Neuronal stem cell (in vitro differentiated cells): ENCODE measurements around the gene ACTRT3.

ENCODE experiments used
- DNase-seq: peaks from one replicate; pipeline ENCODE4 v3.0.0-alpha.2; 2013; ENCODE audit warnings: low spot score
- H2AFZ ChIP-seq: one replicate; pipeline ENCODE4 v1.6.1; 2013; ENCODE audit warnings: mild to moderate bottlenecking, low read length, inconsistent platforms
- H2AK5ac ChIP-seq: 2 replicates; pipeline ENCODE4 v1.6.1; 2013; ENCODE audit warnings: low read depth, mild to moderate bottlenecking, inconsistent platforms, low read length, moderate library complexity, mixed read lengths
- H2BK120ac ChIP-seq: 2 replicates; pipeline ENCODE4 v1.6.1; 2013; ENCODE audit warnings: low read depth, mild to moderate bottlenecking, inconsistent platforms, low read length, moderate library complexity, mixed read lengths
- H2BK12ac ChIP-seq: one replicate; pipeline ENCODE4 v1.6.1; 2013; ENCODE audit warnings: low read length, inconsistent platforms
- H2BK15ac ChIP-seq: 2 replicates; pipeline ENCODE4 v1.6.1; 2013; ENCODE audit warnings: mild to moderate bottlenecking, low read length, inconsistent platforms, mixed read lengths
- H2BK5ac ChIP-seq: one replicate; pipeline ENCODE4 v1.6.1; 2013; ENCODE audit warnings: inconsistent platforms, mild to moderate bottlenecking, low read length, moderate library complexity
- H3K14ac ChIP-seq: one replicate; pipeline ENCODE4 v1.6.1; 2013; ENCODE audit warnings: low read length, inconsistent platforms
- H3K18ac ChIP-seq: 2 replicates; pipeline ENCODE4 v1.6.1; 2013; ENCODE audit warnings: low read length, inconsistent platforms
- H3K23ac ChIP-seq: 2 replicates; pipeline ENCODE4 v1.6.1; 2013; ENCODE audit warnings: low read depth, mild to moderate bottlenecking, mixed read lengths, low read length, inconsistent platforms; ENCODE audit not compliant: poor library complexity
- H3K27ac ChIP-seq: replicated peaks from 3 replicates; pipeline ENCODE4 v1.5.1; 2013; ENCODE audit warnings: low read length, inconsistent platforms
- H3K27me3 ChIP-seq, 3 experiments: 2 replicates each; pipeline ENCODE4 v1.6.1; 2013; ENCODE audit warnings: low read length in 3 of 3, mild to moderate bottlenecking in 2 of 3, inconsistent platforms in 1 of 3, low read depth in 1 of 3, mixed read lengths in 1 of 3, moderate library complexity in 1 of 3; ENCODE audit not compliant: control insufficient read depth in 3 of 3, insufficient read depth in 3 of 3
- H3K36me3 ChIP-seq, 2 donors: replicated peaks in 1 of 2; 2 replicates each; pipeline ENCODE4 v1.6.1; 2013; ENCODE audit warnings: low read length in 2 of 2; ENCODE audit not compliant: control insufficient read depth in 2 of 2, insufficient read depth in 2 of 2
- H3K4ac ChIP-seq: 2 replicates; pipeline ENCODE4 v1.6.1; 2013; ENCODE audit warnings: inconsistent platforms, mild to moderate bottlenecking, low read length, moderate library complexity
- H3K4me1 ChIP-seq, 2 donors: 1 replicate in 1 of 2; 2 replicates in 1 of 2; pipeline ENCODE4 v1.6.1; 2013; ENCODE audit warnings: low read length in 2 of 2, low read depth in 1 of 2; ENCODE audit not compliant: control insufficient read depth in 2 of 2, insufficient read depth in 1 of 2
- H3K4me2 ChIP-seq: one replicate; pipeline ENCODE4 v1.6.1; 2013; ENCODE audit warnings: mild to moderate bottlenecking, low read length, inconsistent platforms; ENCODE audit not compliant: insufficient read depth, poor library complexity, severe bottlenecking
- H3K4me3 ChIP-seq, 2 donors: 2 replicates each; pipeline ENCODE4 v1.5.1; 2013; ENCODE audit warnings: low read length in 2 of 2, mild to moderate bottlenecking in 2 of 2, inconsistent platforms in 1 of 2, moderate library complexity in 1 of 2
- H3K79me1 ChIP-seq: one replicate; pipeline ENCODE4 v1.6.1; 2013; ENCODE audit warnings: low read depth, mild to moderate bottlenecking, inconsistent platforms, low read length, moderate library complexity
- H3K9ac ChIP-seq: one replicate; pipeline ENCODE4 v1.6.1; 2013; ENCODE audit warnings: mild to moderate bottlenecking, low read depth, low read length, inconsistent platforms; ENCODE audit not compliant: poor library complexity
- H3K9me3 ChIP-seq, 2 donors: replicated peaks in 1 of 2; 2 replicates each; pipeline versions ENCODE3 to v1.6.1; 2013; ENCODE audit warnings: low read length in 2 of 2, mild to moderate bottlenecking in 2 of 2, inconsistent platforms in 1 of 2, low read depth in 1 of 2, mixed read lengths in 1 of 2, moderate library complexity in 1 of 2; ENCODE audit not compliant: control insufficient read depth in 2 of 2, insufficient read depth in 1 of 2
- H4K8ac ChIP-seq: one replicate; pipeline ENCODE4 v1.6.1; 2013; ENCODE audit warnings: low read depth, mild to moderate bottlenecking, inconsistent platforms, low read length, moderate library complexity
- H4K91ac ChIP-seq: one replicate; pipeline ENCODE4 v1.6.1; 2013; ENCODE audit warnings: low read length, low read depth, mild to moderate bottlenecking, inconsistent platforms; ENCODE audit not compliant: poor library complexity
- WGBS, 2 donors: extraction: QIAGEN DNeasy Blood & Tissue Kit; methylation state at CpG; one replicate each; pipeline ENCODE4 v1.1.7; 2013; ENCODE audit warnings: missing lambda C conversion rate in 2 of 2, mixed read lengths in 1 of 2; ENCODE audit not compliant: insufficient read length in 2 of 2, insufficient replicate concordance in 1 of 2; ENCODE audit errors: extremely low coverage in 2 of 2; 5-methylcytosine and 5-hydroxymethylcytosine counted together

The ACTRT3 gene

GRCh38 chr3:169750665-169751064, 18.7 kb downstream of the ACTRT3 start:
- Histone ChIP-seq H2BK5ac (no peak overlapping the region), H3K36me3 (no peaks in the 10 kb centered on the region), H2AK5ac (no peak overlapping the region), H2AFZ (no peak overlapping the region), H4K8ac (no peak overlapping the region), H3K79me1 (no peaks in the 10 kb centered on the region), H3K4ac (no peak overlapping the region), H3K4me2 (no peak overlapping the region), H3K27ac (no peak overlapping the region), H2BK120ac (no peak overlapping the region), H3K14ac (no peak overlapping the region), H3K4me3 (no peak overlapping the region), H3K27me3 (peaks cover 0 to 24% (median 0%) of the 10 kb centered on the region in 3 experiments), H3K9ac (no peak overlapping the region), H3K4me1 (no peaks in the 10 kb centered on the region), H2BK12ac (no peak overlapping the region), H3K18ac (no peak overlapping the region), H3K9me3 (no peaks in the 10 kb centered on the region), H2BK15ac (no peak overlapping the region), H3K23ac (no peak overlapping the region), H4K91ac (no peak overlapping the region)
- DNase-seq = no peak
- WGBS, 2 donors = no CpG with 5 or more reads among the region's 2 CpGs

GRCh38 chr3:169748670-169749069, 20.7 kb downstream of the ACTRT3 start:
- Histone ChIP-seq H3K36me3 (no peaks in the 10 kb centered on the region), H2BK5ac (no peak overlapping the region), H4K91ac (no peak overlapping the region), H4K8ac (no peak overlapping the region), H3K14ac (no peak overlapping the region), H3K27me3 (peaks cover 0 to 21% (median 0%) of the 10 kb centered on the region in 3 experiments), H2AFZ (no peak overlapping the region), H3K23ac (no peak overlapping the region), H3K27ac (no peak overlapping the region), H3K79me1 (no peaks in the 10 kb centered on the region), H3K4me1 (no peaks in the 10 kb centered on the region), H2BK120ac (no peak overlapping the region), H2BK15ac (no peak overlapping the region), H3K9ac (no peak overlapping the region), H2AK5ac (no peak overlapping the region), H2BK12ac (no peak overlapping the region), H3K4me2 (no peak overlapping the region), H3K18ac (no peak overlapping the region), H3K4ac (no peak overlapping the region), H3K9me3 (no peaks in the 10 kb centered on the region), H3K4me3 (no peak overlapping the region)
- DNase-seq = no peak
- no CpG with 5 or more reads among the region's 3 CpGs for WGBS, 2 donors

- Histone ChIP-seq H3K27ac (no peak overlapping the region), H2BK120ac (no peak overlapping the region), H3K4me2 (no peak overlapping the region), H3K36me3 (no peaks in the 10 kb centered on the region), H2BK12ac (peak overlapping the region; percentile 76), H3K79me1 (no peaks in the 10 kb centered on the region), H3K4me1 (no peaks in the 10 kb centered on the region), H2BK5ac (no peak overlapping the region), H3K4me3 (no peak overlapping the region), H3K23ac (no peak overlapping the region), H4K8ac (no peak overlapping the region), H3K14ac (no peak overlapping the region), H2AFZ (no peak overlapping the region), H4K91ac (no peak overlapping the region), H3K18ac (peak overlapping the region; percentile 63), H3K9me3 (no peaks in the 10 kb centered on the region), H2AK5ac (no peak overlapping the region), H3K27me3 (peaks cover 0 to 21% (median 0%) of the 10 kb centered on the region in 3 experiments), H2BK15ac (peak overlapping the region; percentile 61), H3K4ac (no peak overlapping the region), H3K9ac (peak overlapping the region; percentile 4)
- DNase-seq = no peak
- WGBS, 2 donors = no CpG with 5 or more reads among the region's 6 CpGs
Observed at GRCh38 chr3:169746924-169747323, 22.4 kb downstream of the ACTRT3 start.

GRCh38 chr3:169744366-169745054, 24.9 kb downstream of the ACTRT3 start:
- no peak overlapping the region for H3K9ac ChIP-seq
- H2AFZ ChIP-seq = no peak overlapping the region
- no peak overlapping the region for H3K23ac ChIP-seq
- no peak overlapping the region for H3K18ac ChIP-seq
- H3K4me3 ChIP-seq = no peak overlapping the region
- H4K8ac ChIP-seq = no peak overlapping the region
- H3K4me2 ChIP-seq = no peak overlapping the region
- no peaks in the 10 kb centered on the region for H3K4me1 ChIP-seq
- no peak overlapping the region for H2BK12ac ChIP-seq
- no peak overlapping the region for H2BK120ac ChIP-seq
- no peaks in the 10 kb centered on the region for H3K36me3 ChIP-seq
- no peak overlapping the region for H3K27ac ChIP-seq
- peaks cover 0 to 16% (median 0%) of the 10 kb centered on the region in 3 experiments for H3K27me3 ChIP-seq
- no peak overlapping the region for H2BK15ac ChIP-seq
- H2BK5ac ChIP-seq = no peak overlapping the region
- H2AK5ac ChIP-seq = no peak overlapping the region
- no peak overlapping the region for H4K91ac ChIP-seq
- peak; percentile 31 for DNase-seq
- no peak overlapping the region for H3K4ac ChIP-seq
- WGBS, 2 donors = no CpG with 5 or more reads among the region's 1 CpG
- no peak overlapping the region for H3K14ac ChIP-seq
- H3K9me3 ChIP-seq = no peaks in the 10 kb centered on the region
- no peaks in the 10 kb centered on the region for H3K79me1 ChIP-seq
